Panc1 (cell line): ENCODE measurements around the gene VKORC1. TPM values are rescaled to one million over a fixed set of nuclear protein-coding genes. Genes with fewer than 3 reads are reported as not detected.

Source experiments
- ATAC-seq: fragments of 200-7000 bp; cut with Tn5 transposase; 2 replicates; pipeline ENCODE4 v1.9.1; 2020; ENCODE audit warnings: mild to moderate bottlenecking, moderate library complexity
- BruUV-seq: library from RNA; stranded (reverse); fragments of 400-500 nt; replicated peaks from 2 replicates; lab custom pipeline; 2021; lab: Mats Ljungman, UMichigan
- CTCF ChIA-PET: fragments of 300-600 bp; sonication (Branson Sonifier 250); formaldehyde crosslinking; loops from one replicate; lab custom pipeline; 2022; ENCODE audit warnings: antibody characterized with exemption; lab: Charles Lee
- POLR2A ChIA-PET: fragments of 300-600 bp; sonication (Branson Sonifier 250); formaldehyde crosslinking; loops from one replicate; lab custom pipeline; 2022; ENCODE audit warnings: antibody characterized with exemption; lab: Charles Lee
- DNase-seq: peaks from one replicate; pipeline ENCODE4 v3.0.0-alpha.2; 2010; ENCODE audit warnings: low read depth, low spot score
- H3K27ac ChIP-seq: 2 replicates; pipeline ENCODE4 v1.5.1; 2011; ENCODE audit warnings: mild to moderate bottlenecking, low read length, inconsistent platforms
- H3K27me3 ChIP-seq: fragments of 200-500 bp; sonication (Bioruptor generic); 2 replicates; pipeline ENCODE4 v1.6.0; 2014; ENCODE audit warnings: low read length, inconsistent platforms; ENCODE audit not compliant: control insufficient read depth, insufficient read depth
- H3K36me3 ChIP-seq: fragments of 200-500 bp; sonication (Bioruptor generic); 2 replicates; pipeline ENCODE4 v1.5.1; 2014; ENCODE audit warnings: inconsistent platforms, mild to moderate bottlenecking, low read length, moderate library complexity; ENCODE audit not compliant: control insufficient read depth, insufficient read depth
- H3K4me1 ChIP-seq: 2 replicates; pipeline ENCODE4 v1.5.1; 2011; ENCODE audit warnings: inconsistent platforms, mild to moderate bottlenecking, low read length, moderate library complexity; ENCODE audit not compliant: control insufficient read depth, insufficient read depth
- H3K4me3 ChIP-seq, 2 experiments: 2 replicates each; pipeline ENCODE4 v1.5.1; 2011 to 2012; ENCODE audit warnings: low read depth in 2 of 2, low read length in 2 of 2, mild to moderate bottlenecking in 2 of 2, inconsistent platforms in 1 of 2, moderate library complexity in 1 of 2
- H3K9me3 ChIP-seq: fragments of 200-500 bp; sonication (Bioruptor generic); 2 replicates; pipeline ENCODE4 v1.5.1; 2014; ENCODE audit warnings: low read depth, mild to moderate bottlenecking, inconsistent platforms, low read length, moderate library complexity; ENCODE audit not compliant: control insufficient read depth, insufficient read depth
- CTCF ChIP-seq: fragments of 450-650 bp; IDR thresholded peaks from 2 replicates; pipeline ENCODE4 v1.5.1; 2017; ENCODE audit warnings: mild to moderate bottlenecking
- POLR2AphosphoS5 ChIP-seq: IDR thresholded peaks from 2 replicates; pipeline ENCODE4 v1.6.1; 2012; ENCODE audit warnings: mild to moderate bottlenecking, low read depth, low read length, moderate library complexity
- REST ChIP-seq, 2 experiments: IDR thresholded peaks; 2 replicates each; pipeline ENCODE4 v1.6.1; 2011 to 2012; ENCODE audit warnings: low read depth in 2 of 2, control low read depth in 1 of 2, low read length in 1 of 2, mild to moderate bottlenecking in 1 of 2, moderate library complexity in 1 of 2; ENCODE audit not compliant: insufficient read depth in 1 of 2
- SIN3A ChIP-seq: IDR thresholded peaks from 2 replicates; pipeline ENCODE4 v1.6.1; 2012; ENCODE audit warnings: low read depth, mild to moderate bottlenecking, low read length, moderate library complexity, borderline replicate concordance; ENCODE audit not compliant: insufficient read depth
- TCF7L2 ChIP-seq: IDR thresholded peaks from 2 replicates; pipeline ENCODE4 v1.6.1; 2011; ENCODE audit warnings: mild to moderate bottlenecking, low read depth, low read length, inconsistent platforms
- in situ Hi-C: cut with HindIII; loops from 2 replicates; pipeline ENCODE4 v1.10.0; 2016; ENCODE audit warnings: low sequenced_read_pairs, low pct_unique_long_range_greater_than_20kb
- intact Hi-C: fragments of 100-400 bp; cut with micrococcal nuclease; formaldehyde crosslinking; loops from one replicate; pipeline ENCODE4 v1.10.0; 2022; ENCODE audit not compliant: unreplicated experiment
- total RNA-seq: library from RNA; stranded (reverse); gene quantifications from one replicate; pipeline ENCODE4 v1.2.1, GENCODE V29; 2021; ENCODE audit not compliant: unreplicated experiment

VKORC1 gene
- total RNA-seq, 1 experiment from 2014 or later, result 109 TPM

- DNase-seq, result no peak
- Histone ChIP-seq H3K9me3 (no peaks in the 10 kb centered on the region), H3K36me3 (no peaks in the 10 kb centered on the region; the same call in 1 of the 2 replicates), H3K27me3 (no peaks in the 10 kb centered on the region), H3K4me3 (no peak overlapping the region), H3K4me1 (peaks cover 19% of the 10 kb centered on the region), H3K27ac (no peak overlapping the region)
- ChIA-PET CTCF (interaction anchor here (0.6 kb wide), 2 partner anchors 30 to 332 kb away, joined by 3 to 5 read pairs; no protein-coding TSS in a partner anchor), POLR2A (no interaction called here)
- in situ Hi-C loops (no loop called here), intact Hi-C loops (no loop called here)
- BruUV-seq, result no TSS peak
- no peak for TF ChIP-seq REST (IDR thresholded peaks at IDR 0.05; ENCODE audit: insufficient read depth in 1 of 2, low read depth in 2 of 2, low read length in 1 of 2)
- no peak for TF ChIP-seq TCF7L2
- TF ChIP-seq POLR2AphosphoS5, result no peak
- no peak for TF ChIP-seq SIN3A
- no peak for TF ChIP-seq CTCF
- no peak for ATAC-seq
These were observed 17.4 kb upstream of the VKORC1 start for GRCh38 chr16:31111881-31112466.

GRCh38 chr16:31110106-31111034 lies 15.8 kb upstream of the VKORC1 start:
- intact Hi-C loops (no loop called here), in situ Hi-C loops (no loop called here)
- no TSS peak for BruUV-seq
- Histone ChIP-seq H3K36me3 (no peaks in the 10 kb centered on the region; the same call in 1 of the 2 replicates), H3K4me1 (peaks cover 23% of the 10 kb centered on the region), H3K4me3 (no peak overlapping the region), H3K9me3 (no peaks in the 10 kb centered on the region), H3K27ac (no peak overlapping the region), H3K27me3 (no peaks in the 10 kb centered on the region)
- ATAC-seq (no peak), DNase-seq (no peak)
- ChIA-PET CTCF (no interaction called here), POLR2A (no interaction called here)
- no peak for TF ChIP-seq CTCF
- TF ChIP-seq SIN3A, result no peak
- TF ChIP-seq TCF7L2, result no peak
- TF ChIP-seq POLR2AphosphoS5, result no peak
- TF ChIP-seq REST (IDR thresholded peaks at IDR 0.05; ENCODE audit: insufficient read depth in 1 of 2, low read depth in 2 of 2, low read length in 1 of 2), result no peak
